Erythroblast (primary cell): ENCODE data around the gene SUN1.

Source experiments
- GATA1 ChIP-seq: IDR thresholded peaks from 2 replicates; pipeline ENCODE4 v1.6.1; 2011; ENCODE audit warnings: low read depth, mild to moderate bottlenecking, control low read depth, low read length, moderate library complexity
- POLR2A ChIP-seq: IDR thresholded peaks from 2 replicates; pipeline ENCODE4 v1.6.1; 2011; ENCODE audit warnings: mild to moderate bottlenecking, low read length

- TF ChIP-seq POLR2A (no peak), GATA1 (no peak)
These were observed 11.0 kb downstream of the SUN1 start for GRCh38 chr7:843230-843629.
